GM12878 (cell line): ENCODE results near the gene ADD2. TPM values are rescaled to one million over a fixed set of nuclear protein-coding genes. Genes with fewer than 3 reads are reported as not detected.

Experiments
- ATAC-seq: fragments of 200-7000 bp; cut with Tn5 transposase; 3 replicates; pipeline ENCODE4 v1.9.1; 2020; ENCODE audit warnings: mild to moderate bottlenecking, moderate library complexity
- BruUV-seq: library from RNA; stranded (reverse); fragments of 400-500 nt; replicated peaks from 2 replicates; lab custom pipeline; 2021; lab: Mats Ljungman, UMichigan
- CTCF ChIA-PET: fragments of 300-600 bp; sonication (Branson Sonifier 250); formaldehyde crosslinking; extraction: SDS; loops from one replicate; lab custom pipeline; 2021; ENCODE audit warnings: inconsistent platforms; lab: Yijun Ruan, JAX
- POLR2A ChIA-PET: fragments of 350-600 bp; formaldehyde crosslinking; extraction: SDS; loops from one replicate; lab custom pipeline; 2021; ENCODE audit warnings: inconsistent platforms; lab: Charles Lee
- RAD21 ChIA-PET: fragments of 300-600 bp; sonication (Branson Sonifier 250); formaldehyde crosslinking; loops from one replicate; lab custom pipeline; 2023; ENCODE audit warnings: antibody characterized with exemption; ENCODE audit not compliant: unreplicated experiment; lab: Charles Lee
- SMC1A ChIA-PET: fragments of 300-600 bp; sonication (Branson Sonifier 250); formaldehyde crosslinking; loops from one replicate; lab custom pipeline; 2023; ENCODE audit not compliant: unreplicated experiment, uncharacterized antibody; lab: Charles Lee
- DNase-seq: peaks from one replicate; pipeline ENCODE4 v3.0.0-alpha.2; 2011; ENCODE audit warnings: low read depth, low spot score
- FAIRE-seq: peaks from 3 replicates; lab custom pipeline; 2011; peaks lifted over from hg19 to GRCh38; lab: Jason Lieb, UNC
- H2AFZ ChIP-seq: 2 replicates; pipeline ENCODE4 v1.6.0; 2011; ENCODE audit warnings: low read depth, low read length, control low read depth; ENCODE audit not compliant: control insufficient read depth
- H3K27ac ChIP-seq: 2 replicates; pipeline ENCODE4 v1.5.1; 2011; ENCODE audit warnings: control low read depth; ENCODE audit not compliant: control insufficient read depth, insufficient read depth
- H3K27me3 ChIP-seq, 2 experiments: replicated peaks in 1 of 2; 2 replicates each; pipeline versions ENCODE4 v1.6.0 to v1.6.1; 2011; ENCODE audit warnings: low read length in 1 of 2; ENCODE audit not compliant: control insufficient read depth in 2 of 2, insufficient read depth in 2 of 2
- H3K36me3 ChIP-seq, 2 experiments: 2 replicates each; pipeline ENCODE4 v1.5.1; 2011; ENCODE audit warnings: low read length in 1 of 2; ENCODE audit not compliant: control insufficient read depth in 2 of 2, insufficient read depth in 2 of 2
- H3K4me1 ChIP-seq: 2 replicates; pipeline ENCODE4 v1.6.1; 2011; ENCODE audit warnings: mild to moderate bottlenecking, low read length, moderate library complexity, mixed read lengths; ENCODE audit not compliant: control insufficient read depth, insufficient read depth
- H3K4me2 ChIP-seq: 2 replicates; pipeline ENCODE4 v1.6.0; 2011; ENCODE audit warnings: control low read depth; ENCODE audit not compliant: control insufficient read depth, insufficient read depth
- H3K4me3 ChIP-seq: fragments of 200-600 bp; sonication (generic); 2 replicates; pipeline ENCODE4 v1.5.1; 2016
- H3K79me2 ChIP-seq: 2 replicates; pipeline ENCODE4 v1.6.0; 2011; ENCODE audit warnings: low read length; ENCODE audit not compliant: control insufficient read depth, insufficient read depth
- H3K9ac ChIP-seq: 2 replicates; pipeline ENCODE4 v1.8.0; 2011; ENCODE audit warnings: low read length, control low read depth, mixed read lengths; ENCODE audit not compliant: control insufficient read depth, insufficient read depth
- H3K9me3 ChIP-seq: replicated peaks from 3 replicates; pipeline ENCODE4 v1.5.1; 2011; ENCODE audit warnings: mild to moderate bottlenecking, low read length; ENCODE audit not compliant: control insufficient read depth, insufficient read depth
- H4K20me1 ChIP-seq: 2 replicates; pipeline ENCODE4 v1.6.0; 2011; ENCODE audit not compliant: control insufficient read depth, insufficient read depth
- CBX5 ChIP-seq: sonication (generic); IDR thresholded peaks from 2 replicates; pipeline ENCODE4 v1.6.1; 2016; ENCODE audit warnings: low read depth, moderate library complexity, mild to moderate bottlenecking, inconsistent platforms
- RAD21 ChIP-seq: IDR thresholded peaks from 2 replicates; pipeline ENCODE4 v1.6.1; 2011; ENCODE audit warnings: mild to moderate bottlenecking, low read depth, low read length, moderate library complexity; ENCODE audit not compliant: insufficient read depth
- SMC3 ChIP-seq: IDR thresholded peaks from 2 replicates; pipeline ENCODE4 v1.6.1; 2011; ENCODE audit warnings: low read length, improper control_type of control experiment, borderline replicate concordance
- ZNF622 ChIP-seq: fragments of 450-650 bp; IDR thresholded peaks from 2 replicates; pipeline ENCODE4 v1.6.1; 2017; ENCODE audit warnings: mild to moderate bottlenecking, inconsistent platforms
- WGBS: methylation state at CpG from one replicate; pipeline ENCODE4 v1.1.6; 2016; ENCODE audit warnings: low lambda C conversion rate; ENCODE audit not compliant: insufficient replicate concordance, insufficient coverage; ENCODE audit errors: missing lambda C conversion rate; 5-methylcytosine and 5-hydroxymethylcytosine counted together
- in situ Hi-C: fragments of 300-500 bp; cut with MboI; formaldehyde crosslinking; loops from 9 replicates; pipeline ENCODE4 v1.14.3; 2018; ENCODE audit warnings: mixed read lengths
- intact Hi-C: fragments of 100-400 bp; cut with micrococcal nuclease; formaldehyde crosslinking; loops from one replicate; pipeline ENCODE4 v1.14.2; 2022; ENCODE audit not compliant: unreplicated experiment
- polyA plus RNA-seq, 11 experiments: library from polyadenylated mRNA; depleted of rRNA in 4 of 11; unstranded in 6 of 11; stranded (reverse) in 5 of 11; fragments of >200 nt; fragmentation: Nextera tagmentation in 4 of 11; fragmentation: Illumina TruSeq in 1 of 11; extraction: Ambion mirVana in 4 of 11; extraction: Trizol in 1 of 11; gene quantifications; 1 replicate in 1 of 11; 2 replicates in 10 of 11; pipeline versions ENCODE4 v1.2.1 to v1.2.3, GENCODE V29; 2011 to 2016; ENCODE audit warnings: inconsistent platforms in 2 of 11, missing spikeins in 2 of 11, low read depth in 1 of 11
- total RNA-seq, 4 experiments: library from RNA; depleted of rRNA in 3 of 4; stranded (reverse); fragments of >200 nt in 3 of 4; fragmentation: Illumina TruSeq in 1 of 4; extraction: Trizol in 1 of 4; gene quantifications; 2 replicates each; pipeline versions ENCODE4 v1.2.1 to v1.2.3, GENCODE V29; 2013 to 2021
- TF ChIP-seq, protein P1 (sequence below), 3 experiments: IDR thresholded peaks in 2 of 3; conservative IDR thresholded peaks in 1 of 3; 2 replicates each; pipeline ENCODE4 v1.5.1; 2011; ENCODE audit warnings: low read depth in 3 of 3, low read length in 3 of 3, mild to moderate bottlenecking in 3 of 3, control low read depth in 2 of 3, moderate library complexity in 2 of 3, inconsistent platforms in 1 of 3, mixed read lengths in 1 of 3; ENCODE audit not compliant: control insufficient read depth in 2 of 3, insufficient read depth in 1 of 3; ENCODE audit errors: extremely low read depth in 1 of 3

Gene ADD2
- total and polyA plus RNA-seq, 10 of the 15 experiments (the other 5 are each of a cell fraction or from before 2014, with no cell fraction given): 0.05 to 0.13 (median 0.08) TPM; not detected in 7

DNA sequence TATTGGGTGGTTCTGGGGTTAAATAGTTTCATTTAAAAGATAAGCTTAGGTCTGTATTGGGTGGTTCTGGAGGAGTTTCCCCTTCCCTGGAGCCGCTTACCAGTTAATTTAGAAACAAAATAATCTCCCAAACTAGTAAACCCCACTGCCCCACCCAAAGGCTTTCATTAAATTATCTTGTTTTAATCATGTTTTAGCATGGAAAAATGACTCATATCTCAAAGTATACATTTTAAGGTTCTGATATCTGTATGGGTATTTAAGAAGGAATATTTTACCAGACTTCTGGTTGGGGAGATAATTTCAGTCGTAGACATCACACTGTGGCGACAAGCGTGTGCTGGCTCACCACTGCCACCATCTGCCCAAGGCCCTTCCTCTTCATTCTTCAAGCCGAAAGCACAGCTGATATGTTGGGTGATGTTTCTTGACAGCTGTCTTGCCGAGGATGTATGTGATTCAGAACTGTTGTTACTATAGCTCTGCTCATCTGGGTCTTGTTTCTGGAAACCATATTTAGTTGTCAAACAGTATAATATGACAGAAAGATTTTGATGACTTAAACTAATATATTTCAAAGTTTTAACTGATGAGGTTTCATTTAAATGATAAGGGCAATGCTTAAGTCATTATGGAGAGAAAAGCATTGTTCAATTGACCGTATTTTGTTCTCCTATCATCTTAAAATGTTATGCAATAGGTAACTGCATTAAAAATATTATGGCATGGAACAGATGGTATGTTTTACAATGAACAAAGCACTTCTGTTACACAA is 17.3 kb upstream of the ADD2 start:
- ChIA-PET POLR2A (no interaction called here), CTCF (interaction anchor here (1.4 kb wide), 1 partner anchor 96 kb away, joined by 4 read pairs; no protein-coding TSS in a partner anchor), SMC1A (interaction anchor here (0.6 to 1.0 kb wide), 3 partner anchors 29 to 330 kb away, joined by 3 read pairs; no protein-coding TSS in a partner anchor), RAD21 (interaction anchor here (1.5 kb wide), 1 partner anchor 481 kb away, joined by 4 read pairs; no protein-coding TSS in a partner anchor)
- in situ Hi-C loops (no loop called here), intact Hi-C loops (loop anchor here (2.0 to 10.0 kb wide), 2 partner anchors 101 to 129 kb away; no protein-coding TSS in a partner anchor)
- DNase-seq (no peak), FAIRE-seq (peak; percentile 41), ATAC-seq (peak; percentile 72)
- no peaks in the 10 kb centered on the region for H3K9me3 ChIP-seq
- no peak overlapping the region for H3K9ac ChIP-seq
- no peaks in the 10 kb centered on the region for H3K4me1 ChIP-seq
- WGBS: 5% methylated on average over 7 of the region's 7 CpGs
- no peak overlapping the region for H2AFZ ChIP-seq
- H4K20me1 ChIP-seq: no peaks in the 10 kb centered on the region
- TF ChIP-seq CBX5 (no peak), ZNF622 (no peak), RAD21 (peak; percentile 44; the same call in 1 of the 2 replicates), SMC3 (peak; percentile 41; the same call in 1 of the 2 replicates)
- TF ChIP-seq, protein P1, sequence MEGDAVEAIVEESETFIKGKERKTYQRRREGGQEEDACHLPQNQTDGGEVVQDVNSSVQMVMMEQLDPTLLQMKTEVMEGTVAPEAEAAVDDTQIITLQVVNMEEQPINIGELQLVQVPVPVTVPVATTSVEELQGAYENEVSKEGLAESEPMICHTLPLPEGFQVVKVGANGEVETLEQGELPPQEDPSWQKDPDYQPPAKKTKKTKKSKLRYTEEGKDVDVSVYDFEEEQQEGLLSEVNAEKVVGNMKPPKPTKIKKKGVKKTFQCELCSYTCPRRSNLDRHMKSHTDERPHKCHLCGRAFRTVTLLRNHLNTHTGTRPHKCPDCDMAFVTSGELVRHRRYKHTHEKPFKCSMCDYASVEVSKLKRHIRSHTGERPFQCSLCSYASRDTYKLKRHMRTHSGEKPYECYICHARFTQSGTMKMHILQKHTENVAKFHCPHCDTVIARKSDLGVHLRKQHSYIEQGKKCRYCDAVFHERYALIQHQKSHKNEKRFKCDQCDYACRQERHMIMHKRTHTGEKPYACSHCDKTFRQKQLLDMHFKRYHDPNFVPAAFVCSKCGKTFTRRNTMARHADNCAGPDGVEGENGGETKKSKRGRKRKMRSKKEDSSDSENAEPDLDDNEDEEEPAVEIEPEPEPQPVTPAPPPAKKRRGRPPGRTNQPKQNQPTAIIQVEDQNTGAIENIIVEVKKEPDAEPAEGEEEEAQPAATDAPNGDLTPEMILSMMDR (IDR thresholded peaks at IDR 0.05 in 2 of 3, conservative IDR thresholded peaks at IDR 0.05 in 1 of 3; ENCODE audit: control insufficient read depth in 2 of 3, extremely low read depth in 1 of 3, insufficient read depth in 1 of 3, low read depth in 3 of 3, low read length in 3 of 3): peak; percentile 41 to 58 (median 42); a peak in 5 of 6 replicates
- H3K27me3 ChIP-seq: peaks cover 3 to 10% of the 10 kb centered on the region in 2 experiments; a peak in 3 of 4 replicates
- H3K36me3 ChIP-seq: no peaks in the 10 kb centered on the region
- no peak overlapping the region for H3K4me3 ChIP-seq
- no peak overlapping the region for H3K27ac ChIP-seq
- no TSS peak for BruUV-seq
- H3K79me2 ChIP-seq: no peaks in the 10 kb centered on the region
- H3K4me2 ChIP-seq: no peak overlapping the region
